Right ventricle myocardium inferior (tissue), 1 donor: ENCODE measurements around the gene METTL27. TPM values are rescaled to one million over a fixed set of nuclear protein-coding genes. Genes with fewer than 3 reads are reported as not detected.
A peak's percentile ranks its signal among the peaks of the same experiment; 100 is the strongest.
"Not testable (repeated sequence)": the region's sequence is repeated elsewhere in the genome, so short reads cannot be mapped to it uniquely, and the experiment has no call there.

ENCODE experiments used
- ATAC-seq: fragments of 200-7000 bp; cut with Tn5 transposase; one replicate; pipeline ENCODE4 v1.9.1; 2020; ENCODE audit warnings: mild to moderate bottlenecking, moderate library complexity
- DNase-seq: peaks from one replicate; pipeline ENCODE4 v3.0.0; 2021; ENCODE audit errors: missing footprints
- intact Hi-C: fragments of 100-400 bp; cut with DNase I; formaldehyde crosslinking; loops from one replicate; pipeline ENCODE4 v1.11.0; 2022
- long read RNA-seq: library from polyadenylated mRNA; unstranded; transcript quantifications from one replicate; pipeline ENCODE4 v2.0.0, GENCODE V29; 2021
- total RNA-seq: library from RNA; stranded (reverse); fragmentation: NEBNext Ultra II Directional; extraction: Animal tissue kit (Norgen Biotek cat#: 25700); gene quantifications from one replicate; pipeline ENCODE4 v1.2.1, GENCODE V29; 2021
- donor health status: DM: no; HTN: yes; CAD: no; lungs with severe emphysema.

Gene METTL27, protein sequence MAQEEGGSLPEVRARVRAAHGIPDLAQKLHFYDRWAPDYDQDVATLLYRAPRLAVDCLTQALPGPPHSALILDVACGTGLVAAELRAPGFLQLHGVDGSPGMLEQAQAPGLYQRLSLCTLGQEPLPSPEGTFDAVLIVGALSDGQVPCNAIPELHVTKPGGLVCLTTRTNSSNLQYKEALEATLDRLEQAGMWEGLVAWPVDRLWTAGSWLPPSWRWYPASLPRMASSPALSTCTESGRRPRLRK
- 0.27 TPM for total RNA-seq
- long read RNA-seq, result 0 reads

DNA sequence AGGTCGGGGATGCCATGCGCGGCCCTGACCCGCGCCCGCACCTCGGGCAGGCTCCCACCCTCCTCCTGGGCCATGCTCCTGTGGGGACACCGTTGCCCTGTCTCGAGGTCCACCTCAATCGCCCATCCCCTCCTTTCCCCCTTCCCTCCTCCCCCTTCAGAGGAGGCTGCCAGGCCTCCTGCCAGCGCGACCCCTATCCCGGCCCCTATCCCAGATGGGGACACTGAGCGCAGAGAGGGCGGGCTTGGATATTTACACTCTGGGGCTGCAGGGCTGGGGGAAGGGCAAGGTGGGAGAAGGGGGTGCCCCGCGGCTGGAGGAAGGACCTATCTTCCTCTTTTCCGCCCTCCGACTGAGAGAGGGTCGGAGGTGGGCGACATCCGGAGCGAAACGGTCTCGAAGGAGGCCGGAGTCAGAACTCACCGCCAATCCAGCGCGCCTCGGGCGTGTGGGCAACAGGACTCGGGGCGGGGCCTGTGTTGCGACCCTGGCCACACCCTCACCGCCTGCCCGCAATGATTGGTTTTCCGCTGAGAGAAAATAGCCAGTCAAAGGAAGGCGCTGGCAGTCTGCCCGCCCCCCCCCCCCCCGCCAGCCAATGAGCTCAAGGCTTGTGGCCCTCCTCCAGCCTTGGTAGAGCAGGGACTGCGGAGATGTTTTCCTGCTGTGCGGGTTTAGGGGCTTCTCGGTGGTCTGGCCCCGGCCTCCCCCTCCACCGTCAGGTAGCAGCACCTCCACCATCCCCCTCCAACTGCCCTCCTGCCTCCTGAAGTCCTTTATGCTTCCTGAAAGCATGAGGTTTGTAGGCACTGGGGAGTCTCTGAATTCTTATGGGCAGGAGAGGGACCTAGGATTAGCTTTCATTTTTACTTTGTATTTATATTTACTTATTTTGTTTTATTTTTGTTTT lies at the start of gene METTL27:
Gene METTL27, minus strand, starts transcription at position 450 of the 910 bp plus-strand sequence. Its CDS starts 376 bp downstream, at position 74.
- intact Hi-C loops, result no loop called here
- DNase-seq, result peak; percentile 95
- peak; percentile 97 for ATAC-seq

DNA sequence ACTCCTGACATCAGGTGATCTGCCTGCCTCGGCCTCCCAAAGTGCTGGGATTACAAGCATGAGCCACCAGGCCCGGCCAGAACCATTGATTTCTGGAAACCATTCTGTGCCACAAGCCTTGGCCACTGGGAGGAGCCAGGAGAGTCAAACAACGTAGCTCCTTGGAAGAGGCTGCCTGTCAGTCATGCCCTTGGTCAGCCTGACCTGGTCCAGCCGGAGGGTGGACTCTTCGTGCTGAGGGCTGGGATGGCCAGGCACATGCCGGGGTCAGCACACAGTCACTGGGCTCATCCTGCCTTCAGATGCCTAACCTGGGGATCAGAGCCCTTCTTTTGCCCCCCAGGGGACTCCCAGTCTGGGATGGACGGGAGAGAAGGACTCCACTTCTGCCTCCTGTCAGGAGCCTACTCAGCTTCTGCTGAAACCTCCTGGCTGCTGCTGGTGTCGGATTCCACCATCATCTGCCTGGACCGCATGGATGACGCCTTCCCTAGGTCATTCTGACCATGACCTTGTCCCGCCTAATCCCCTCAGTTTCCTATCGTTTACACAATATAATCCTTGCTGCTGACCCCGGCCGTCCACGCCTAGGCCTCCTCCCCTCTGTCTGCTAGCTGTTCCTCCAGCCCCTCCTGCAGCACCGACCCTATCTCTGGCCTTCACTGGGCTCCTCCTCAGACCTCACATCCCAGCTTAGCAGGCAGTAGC lies 49.0 kb upstream of the METTL27 start:
- ATAC-seq (no peak), DNase-seq (peak; percentile 50)
- intact Hi-C loops, result no loop called here

DNA sequence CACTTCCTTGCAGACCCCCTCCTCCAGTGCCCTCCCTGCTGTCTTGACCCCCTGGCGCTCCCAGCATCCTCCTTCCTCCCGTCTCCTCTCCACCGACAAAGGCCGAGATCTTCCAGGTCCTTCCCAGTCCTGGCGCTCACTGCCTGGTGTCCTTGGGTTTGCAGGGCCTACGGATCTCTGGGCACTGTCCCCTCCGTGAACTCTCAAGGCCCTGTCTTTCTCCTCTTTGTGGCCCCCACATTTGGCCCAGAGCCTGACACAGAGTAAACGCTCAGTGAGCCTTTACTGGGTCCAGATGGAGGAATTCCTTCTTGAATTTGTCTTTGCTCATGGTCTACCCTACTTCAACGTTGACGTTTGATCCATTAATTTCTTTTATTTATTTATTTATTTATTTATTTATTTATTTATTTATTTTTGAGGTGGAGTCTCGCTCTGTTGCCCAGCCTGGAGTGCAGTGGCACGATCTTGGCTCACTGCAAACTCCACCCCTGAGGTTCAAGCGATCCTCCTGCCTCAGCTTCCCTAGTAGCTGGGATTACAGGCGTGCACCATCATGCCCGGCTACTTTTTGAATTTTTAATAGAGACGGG lies 48.3 kb upstream of the METTL27 start:
- intact Hi-C loops, result no loop called here
- no peak for ATAC-seq
- DNase-seq, result no peak

DNA sequence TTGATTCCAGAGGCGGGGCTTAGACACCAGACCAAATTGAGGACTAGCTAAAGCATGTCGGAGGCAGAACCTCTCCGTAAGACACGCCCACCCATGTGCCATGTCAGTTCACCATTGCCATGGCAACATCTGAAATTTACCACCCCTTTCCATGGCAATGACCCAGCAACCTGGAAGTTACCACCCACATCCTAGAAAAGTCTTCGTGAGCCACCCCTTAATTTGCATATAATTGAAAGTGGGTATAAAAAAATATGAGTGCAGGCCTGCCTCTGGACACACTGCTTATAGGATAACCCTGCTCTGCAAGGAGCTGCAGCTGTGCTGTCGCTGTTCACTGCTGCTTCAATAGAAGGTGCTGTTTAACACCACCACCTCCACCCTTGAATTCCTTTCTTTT lies 46.6 kb upstream of the METTL27 start:
- ATAC-seq (no peak), DNase-seq (no peak)
- intact Hi-C loops, result no loop called here

DNA sequence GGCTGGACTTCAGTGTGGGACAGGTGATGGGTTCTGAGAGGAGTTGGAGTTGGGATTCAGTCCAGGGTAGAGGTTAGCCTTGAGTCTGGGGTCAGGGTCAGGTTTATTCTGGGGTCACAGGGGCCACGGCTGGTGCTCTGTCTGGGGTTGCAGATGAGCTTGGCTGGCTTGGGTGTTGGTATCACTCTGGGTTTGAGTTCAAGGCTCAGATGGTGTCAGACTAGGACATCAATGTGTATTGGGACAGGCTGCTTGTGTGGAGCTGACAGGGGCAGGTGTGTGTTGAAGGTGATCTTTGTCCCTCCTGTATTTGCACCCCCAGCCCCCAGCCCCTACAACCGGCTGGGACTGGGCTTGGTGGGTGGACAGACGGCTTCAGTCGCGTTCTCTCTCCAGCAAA lies 45.4 kb upstream of the METTL27 start:
- DNase-seq (no peak), ATAC-seq (no peak)
- intact Hi-C loops, result no loop called here

DNA sequence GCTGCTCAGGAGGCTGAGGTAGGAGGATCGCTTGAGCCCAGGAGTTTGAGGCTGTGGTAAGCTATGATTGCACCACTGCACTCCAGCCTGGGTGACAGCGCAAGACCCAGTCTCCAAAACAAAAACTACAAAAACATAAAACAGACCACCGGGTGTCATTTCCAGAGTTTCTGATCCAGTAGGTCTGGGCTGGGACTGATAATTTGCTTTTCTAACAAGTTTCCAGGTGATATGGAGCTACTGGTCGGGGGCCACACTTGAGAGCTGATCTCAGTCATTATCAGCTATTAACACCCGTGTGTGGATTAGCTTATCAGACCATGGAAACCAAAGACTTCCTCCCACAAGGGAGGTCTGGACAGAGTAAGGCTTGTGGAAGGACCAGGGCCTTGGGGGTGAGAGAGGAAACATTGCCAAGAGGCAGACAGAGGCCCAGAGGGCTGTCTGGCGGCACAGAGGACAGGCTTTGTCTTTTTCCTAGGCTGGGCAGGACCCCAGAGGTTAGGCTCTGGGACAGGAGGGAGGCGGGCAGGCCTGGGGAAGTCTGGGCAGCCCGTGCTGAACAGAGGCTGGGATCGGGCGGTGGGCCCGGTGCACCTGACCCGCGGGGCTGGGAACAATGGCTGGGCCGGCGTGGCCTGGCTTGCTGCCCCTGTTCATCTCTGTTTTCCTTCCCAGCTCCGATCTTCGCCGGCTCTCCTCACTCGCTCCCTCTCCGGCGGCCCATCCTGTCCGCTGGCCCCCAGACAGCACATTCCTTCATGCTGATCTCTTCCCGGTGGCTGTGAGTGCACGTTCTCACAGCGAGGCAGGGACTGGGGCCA lies 43.9 kb upstream of the METTL27 start:
- DNase-seq, result no peak
- intact Hi-C loops, result no loop called here
- peak; percentile 60 for ATAC-seq

DNA sequence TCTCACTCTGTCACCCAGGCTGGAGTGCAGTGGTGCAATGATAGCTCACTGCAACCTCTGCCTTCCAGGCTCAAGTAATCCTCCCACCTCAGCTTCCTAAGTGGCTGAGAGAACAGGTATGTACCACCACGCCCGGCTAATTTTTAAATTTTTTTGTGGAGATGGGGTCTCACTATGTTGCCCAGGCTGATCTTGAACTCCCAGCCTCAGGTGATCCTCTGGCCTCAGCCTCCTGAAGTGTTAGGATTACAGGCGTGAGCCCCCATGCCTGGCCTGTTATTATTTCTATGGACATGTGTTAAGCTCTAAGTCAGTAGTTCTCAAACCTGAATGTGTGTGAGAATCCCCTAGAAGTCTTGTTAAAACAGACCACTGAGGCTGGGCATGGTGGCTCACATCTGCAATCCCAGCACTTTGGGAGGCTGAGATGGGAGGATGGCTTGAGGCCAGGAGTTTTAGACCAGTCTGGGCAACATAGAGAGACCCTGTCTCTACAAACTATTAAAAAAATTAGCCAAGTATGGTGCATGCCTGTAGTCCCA lies 43.2 kb upstream of the METTL27 start:
- ATAC-seq, result no peak
- intact Hi-C loops, result no loop called here
- no peak for DNase-seq

DNA sequence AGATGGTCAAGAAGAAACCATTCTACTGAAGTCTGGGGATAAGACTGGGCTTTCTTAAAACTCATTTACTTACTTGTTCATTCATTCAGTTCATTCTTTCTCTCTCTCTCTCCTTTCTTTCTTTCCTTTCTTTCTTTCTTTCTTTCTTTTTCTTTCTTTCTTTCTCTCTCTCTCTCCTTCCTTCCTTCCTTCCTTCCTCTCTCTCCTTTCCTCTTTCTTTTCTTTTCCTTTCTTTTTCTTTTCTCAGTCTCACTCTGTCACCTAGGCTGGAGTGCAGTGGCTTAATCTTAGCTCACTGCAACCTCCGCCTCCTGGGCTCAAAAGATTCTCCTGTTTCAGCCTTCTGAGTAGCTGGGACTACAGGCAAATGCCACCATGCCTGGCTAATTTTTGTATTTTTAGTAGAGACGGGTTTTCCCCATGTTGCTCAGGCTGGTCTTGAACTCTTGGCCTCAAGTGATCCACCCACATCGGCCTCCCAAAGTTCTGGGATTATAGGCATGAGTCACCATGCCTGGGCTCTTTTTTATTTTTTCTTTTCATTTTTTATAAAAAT lies 42.6 kb upstream of the METTL27 start:
- ATAC-seq, result not testable (repeated sequence)
- DNase-seq, result peak; percentile 5
- intact Hi-C loops, result loop anchor here (5.0 kb wide), 1 partner anchor 142 kb away; the partner anchor contains the start of gene ELN

DNA sequence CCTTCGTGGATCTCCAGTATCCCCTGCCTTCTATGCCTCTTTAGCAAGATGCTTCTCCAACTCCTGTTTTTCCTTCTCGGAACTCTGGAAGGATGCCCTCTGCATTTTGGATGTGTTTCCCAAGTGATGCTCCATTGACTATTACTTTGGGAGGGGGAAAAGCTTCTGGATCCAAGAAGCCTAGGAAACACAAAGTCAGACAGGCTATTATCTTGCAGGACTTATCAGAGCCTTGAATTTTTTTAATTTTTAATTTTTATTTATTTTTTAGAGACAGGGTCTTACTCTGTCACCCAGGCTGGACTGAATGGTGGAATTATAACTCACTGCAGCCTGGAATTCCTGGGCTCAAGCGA lies 39.7 kb upstream of the METTL27 start:
- intact Hi-C loops, result loop anchor here (5.0 kb wide), 1 partner anchor 145 kb away; the partner anchor contains the start of gene ELN
- DNase-seq (no peak), ATAC-seq (no peak)

DNA sequence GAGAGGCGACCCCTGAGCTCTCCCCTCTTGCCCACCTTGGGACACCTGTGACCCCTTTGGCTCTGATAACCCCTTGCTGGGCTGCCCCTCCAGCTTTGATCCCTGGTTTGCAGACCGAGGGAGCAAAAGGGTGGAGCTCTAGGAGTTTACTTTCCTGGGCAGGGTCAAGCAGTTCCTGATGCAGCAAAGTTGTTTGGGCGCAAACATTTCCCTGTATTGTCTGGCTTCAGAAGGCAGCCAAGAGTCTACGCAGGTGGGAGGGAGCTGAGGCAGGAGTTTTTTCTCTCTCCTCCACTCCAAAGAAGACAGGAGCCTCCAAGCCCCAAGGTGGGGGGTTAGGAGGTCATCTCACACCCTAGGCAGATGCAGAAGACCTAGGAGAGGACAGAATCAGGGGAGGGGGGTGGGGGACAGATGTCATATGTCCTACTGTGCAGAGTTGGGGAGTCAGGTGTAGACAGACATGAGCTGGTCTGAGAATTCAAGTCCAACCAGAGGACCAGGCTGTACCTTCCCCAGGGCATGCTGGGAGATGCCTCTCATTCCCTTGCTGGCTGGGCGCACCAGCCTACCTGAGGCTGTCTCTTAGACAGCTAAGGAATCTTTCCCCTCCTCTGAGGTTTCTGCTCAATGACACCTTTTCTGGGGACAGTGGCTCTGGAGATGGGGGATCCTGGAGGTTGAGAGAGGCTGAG lies 39.2 kb upstream of the METTL27 start:
- intact Hi-C loops, result loop anchor here (5.0 kb wide), 1 partner anchor 146 kb away; the partner anchor contains the start of gene ELN
- ATAC-seq, result no peak

DNA sequence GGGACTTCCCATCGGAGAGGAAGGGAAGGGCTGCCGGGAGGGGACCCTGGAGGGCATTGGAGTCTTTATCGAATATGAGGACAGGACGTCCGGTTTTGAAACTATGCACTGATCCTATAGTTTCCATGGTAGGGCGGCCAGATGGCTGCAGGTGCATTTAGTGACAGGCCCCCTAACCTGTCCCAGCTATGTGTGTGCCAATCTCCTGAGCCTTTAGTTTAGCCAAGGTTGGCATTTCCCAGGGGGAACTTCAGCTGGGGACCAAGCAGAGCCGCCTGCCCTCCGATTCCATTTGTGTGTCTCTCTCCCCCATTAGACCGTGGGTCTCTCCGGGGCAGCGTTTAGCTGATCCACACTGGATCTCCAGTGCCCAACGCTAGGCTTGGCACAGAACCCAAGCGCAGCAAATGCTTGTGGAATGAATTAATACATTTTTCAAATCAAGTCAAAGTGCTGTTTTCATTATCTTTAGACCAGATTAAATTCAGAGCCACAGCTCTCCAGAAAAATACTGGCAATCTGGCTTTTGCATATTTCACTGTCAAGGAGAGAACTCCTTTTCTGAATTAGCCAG lies 38.5 kb upstream of the METTL27 start:
- intact Hi-C loops, result loop anchor here (5.0 kb wide), 1 partner anchor 146 kb away; the partner anchor contains the start of gene ELN
- DNase-seq (no peak), ATAC-seq (no peak)

More for the DNA sequence above, 39.2 kb upstream of the METTL27 start:
- DNase-seq, result no peak

DNA sequence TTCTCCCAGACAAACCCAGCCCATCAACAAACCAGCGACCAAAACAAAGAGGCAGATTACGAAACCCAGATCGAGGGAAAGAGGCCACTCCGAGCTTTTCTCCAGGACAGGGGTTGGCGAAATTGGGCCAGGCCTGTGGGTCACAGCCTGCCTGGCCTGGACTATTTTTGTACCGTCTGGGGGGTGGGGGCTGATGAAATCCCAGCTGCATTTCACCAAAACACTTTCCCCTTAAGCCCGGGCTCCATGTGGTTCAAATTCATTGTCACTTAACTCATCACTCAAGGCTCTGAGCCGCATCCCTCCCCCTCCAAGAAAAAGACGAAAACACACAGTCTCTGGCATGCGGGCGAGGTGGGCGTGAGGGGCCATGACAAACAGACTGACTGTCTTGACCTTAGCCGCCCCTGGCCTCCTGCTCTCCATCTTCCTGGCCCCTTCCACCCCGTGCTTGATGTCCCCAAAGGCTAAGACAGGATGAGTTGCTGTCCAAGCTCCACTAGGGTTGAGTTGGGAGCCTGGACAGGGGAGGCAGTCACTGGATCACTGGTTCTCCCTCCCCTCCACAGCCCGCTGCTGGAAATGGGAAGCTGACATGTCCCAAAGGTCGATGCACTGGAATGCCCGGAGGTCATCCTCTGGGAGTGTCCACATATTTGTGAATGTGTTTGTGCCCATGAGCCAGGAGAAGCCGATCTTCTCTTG lies 37.8 kb upstream of the METTL27 start:
- ATAC-seq (peak; percentile 84), DNase-seq (no peak)
- intact Hi-C loops, result loop anchor here (5.0 kb wide), 1 partner anchor 147 kb away; the partner anchor contains the start of gene ELN

DNA sequence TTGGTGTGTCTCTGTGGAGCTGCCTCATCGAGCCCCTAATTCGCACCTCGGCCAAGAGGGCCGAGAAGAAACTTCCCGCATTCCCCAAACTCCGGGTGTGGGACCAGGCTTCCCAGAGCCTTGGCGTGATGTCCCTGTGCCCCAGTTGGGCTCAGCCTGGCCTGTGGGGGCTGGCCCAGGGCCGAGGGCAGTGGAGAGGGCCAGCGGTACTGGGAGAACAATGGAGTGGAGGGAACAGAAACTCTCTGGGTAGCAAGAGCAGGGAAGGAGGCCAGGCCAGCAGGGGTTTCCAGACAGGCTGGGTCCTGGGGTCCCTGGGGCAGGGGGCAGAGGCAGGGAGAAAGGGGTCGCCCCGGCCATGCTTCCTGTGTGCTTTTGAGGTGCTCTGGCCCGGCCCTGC lies 34.7 kb upstream of the METTL27 start:
- ATAC-seq, result no peak
- DNase-seq, result no peak
- intact Hi-C loops, result no loop called here

DNA sequence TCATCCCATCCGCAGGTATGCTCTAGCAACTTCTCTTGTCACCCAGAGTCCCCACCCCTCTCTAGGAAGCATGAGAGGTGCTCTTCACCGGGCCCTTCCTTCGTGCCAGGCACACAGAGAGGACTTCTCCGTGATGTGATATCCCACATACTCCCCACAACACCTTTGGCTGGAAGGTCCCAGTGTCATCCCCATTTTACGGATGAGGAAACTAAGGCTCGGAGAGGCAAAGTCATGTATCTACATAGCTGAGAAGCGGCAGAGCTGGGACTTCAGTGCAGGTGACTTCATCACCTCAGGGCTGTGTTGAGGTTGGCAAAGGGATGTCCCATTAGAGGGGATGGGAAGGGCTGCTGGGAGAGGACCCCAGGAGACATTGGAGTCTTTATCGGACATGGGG lies 34.0 kb upstream of the METTL27 start:
- no peak for DNase-seq
- no peak for ATAC-seq
- intact Hi-C loops, result no loop called here

DNA sequence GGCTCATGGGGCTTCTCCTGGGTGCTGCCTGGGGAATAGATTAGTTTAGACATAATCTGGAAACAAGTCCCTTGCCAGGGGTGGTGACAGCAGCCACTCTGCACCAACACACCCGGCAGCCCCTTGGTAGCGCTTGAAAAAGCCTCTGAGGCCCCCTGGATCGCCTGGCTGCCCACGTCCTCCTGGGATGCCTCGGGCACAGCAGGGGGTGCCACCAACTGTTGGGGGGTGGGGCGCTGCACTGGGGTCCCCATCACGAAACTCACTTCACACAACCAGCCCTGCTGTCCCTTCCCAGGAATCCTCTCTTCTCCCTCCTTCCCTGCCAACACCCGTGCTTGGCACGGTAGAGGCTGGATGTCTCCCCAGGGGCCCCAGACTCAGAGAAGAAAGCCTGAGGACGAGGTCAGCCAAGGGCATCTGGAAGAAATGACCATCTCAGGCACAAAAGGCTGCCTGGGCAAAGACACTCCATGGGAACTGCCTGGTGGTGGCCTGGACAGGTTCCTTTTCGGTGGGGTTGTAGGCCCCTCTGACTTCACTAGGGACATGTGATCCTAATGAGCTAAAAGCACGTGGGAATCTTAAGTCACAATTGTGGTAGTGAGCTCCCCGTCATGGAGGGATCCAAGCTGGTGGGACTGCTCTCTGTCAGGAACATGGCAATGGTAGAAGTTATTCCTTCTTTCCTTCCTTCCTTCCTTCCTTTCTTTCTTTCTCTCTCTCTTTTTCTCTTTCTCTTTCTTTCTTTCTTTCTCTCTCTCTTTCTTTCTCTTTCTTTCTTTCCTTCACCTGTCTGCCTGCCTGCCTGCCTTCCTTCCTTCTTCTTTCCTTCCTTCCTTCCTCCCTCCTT lies 30.0 kb upstream of the METTL27 start:
- DNase-seq, result no peak

More for the DNA sequence above, 30.0 kb upstream of the METTL27 start:
- ATAC-seq, result no peak
- intact Hi-C loops, result no loop called here
